ENCODE measurements around the gene OSBPL2. TPM values are rescaled to one million over a fixed set of nuclear protein-coding genes. Genes with fewer than 3 reads are reported as not detected.

OSBPL2 gene
- total RNA-seq, 1 experiment from 2014 or later, result 36.9 TPM

DNA sequence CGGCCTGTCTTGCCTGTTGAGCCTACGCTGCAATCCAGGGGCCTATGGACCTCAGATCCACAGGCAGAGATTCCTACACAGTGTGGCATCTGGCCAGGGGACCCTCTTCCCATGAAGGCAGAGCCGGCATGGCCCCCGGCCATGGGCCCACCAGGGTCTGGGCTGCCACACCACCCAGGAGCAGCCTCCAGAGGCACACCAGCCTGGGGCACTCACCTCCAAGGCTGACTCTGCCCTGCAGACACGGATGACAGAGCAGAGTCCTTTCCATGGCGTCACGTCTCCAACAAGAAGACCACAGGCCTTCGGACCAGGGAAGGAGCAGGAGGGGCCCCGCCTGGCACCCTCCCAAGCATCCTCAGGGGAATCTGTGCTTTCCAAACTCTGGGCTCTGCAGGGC is 14.8 kb upstream of the OSBPL2 start:
- H3K9ac ChIP-seq (ENCODE audit: low read length), result no peak overlapping the region
- H3K36me3 ChIP-seq (ENCODE audit: control insufficient read depth in 1 of 2, insufficient read depth in 2 of 2, low read length in 2 of 2), result no peaks in the 10 kb centered on the region
- no peak overlapping the region for H3K27ac ChIP-seq (ENCODE audit: low read depth, low read length)
- ATAC-seq (no peak), DNase-seq (ENCODE audit: low read depth, low spot score) (no peak)
- no peaks in the 10 kb centered on the region for H3K9me3 ChIP-seq (ENCODE audit: control insufficient read depth in 1 of 2, insufficient read depth in 1 of 2, low read depth in 1 of 2, low read length in 2 of 2)
- H3K9me2 ChIP-seq (ENCODE audit: insufficient read depth), result no peaks in the 10 kb centered on the region
- H4K20me1 ChIP-seq (ENCODE audit: insufficient read depth), result no peaks in the 10 kb centered on the region
- intact Hi-C loops (cut with micrococcal nuclease), result no loop called here
- no peak overlapping the region for H3K4me3 ChIP-seq (replicated peaks in 1 of 2; ENCODE audit: low read depth in 1 of 2, low read length in 2 of 2)
- H3K79me2 ChIP-seq (ENCODE audit: insufficient read depth, low read length), result no peaks in the 10 kb centered on the region
- peaks cover 0 to 8% of the 10 kb centered on the region in 2 experiments; a peak in 1 of 4 replicates for H3K4me1 ChIP-seq (ENCODE audit: control insufficient read depth in 1 of 2, insufficient read depth in 2 of 2, low read length in 2 of 2)
- BruUV-seq (replicated peaks), result no TSS peak
- ChIA-PET CTCF (no interaction called here), POLR2A (no interaction called here), RAD21 (ENCODE audit: low non-redundant PET in 1 of 2, low total read pairs in 2 of 2, uncharacterized antibody in 2 of 2, unreplicated experiment in 2 of 2) (no interaction called here)
- no peak overlapping the region for H3K4me2 ChIP-seq (ENCODE audit: low read length)
- H3K27me3 ChIP-seq (ENCODE audit: insufficient read depth, low read length), result peaks cover 23% of the 10 kb centered on the region; the same call in 1 of the 2 replicates
- TF ChIP-seq, protein P1, sequence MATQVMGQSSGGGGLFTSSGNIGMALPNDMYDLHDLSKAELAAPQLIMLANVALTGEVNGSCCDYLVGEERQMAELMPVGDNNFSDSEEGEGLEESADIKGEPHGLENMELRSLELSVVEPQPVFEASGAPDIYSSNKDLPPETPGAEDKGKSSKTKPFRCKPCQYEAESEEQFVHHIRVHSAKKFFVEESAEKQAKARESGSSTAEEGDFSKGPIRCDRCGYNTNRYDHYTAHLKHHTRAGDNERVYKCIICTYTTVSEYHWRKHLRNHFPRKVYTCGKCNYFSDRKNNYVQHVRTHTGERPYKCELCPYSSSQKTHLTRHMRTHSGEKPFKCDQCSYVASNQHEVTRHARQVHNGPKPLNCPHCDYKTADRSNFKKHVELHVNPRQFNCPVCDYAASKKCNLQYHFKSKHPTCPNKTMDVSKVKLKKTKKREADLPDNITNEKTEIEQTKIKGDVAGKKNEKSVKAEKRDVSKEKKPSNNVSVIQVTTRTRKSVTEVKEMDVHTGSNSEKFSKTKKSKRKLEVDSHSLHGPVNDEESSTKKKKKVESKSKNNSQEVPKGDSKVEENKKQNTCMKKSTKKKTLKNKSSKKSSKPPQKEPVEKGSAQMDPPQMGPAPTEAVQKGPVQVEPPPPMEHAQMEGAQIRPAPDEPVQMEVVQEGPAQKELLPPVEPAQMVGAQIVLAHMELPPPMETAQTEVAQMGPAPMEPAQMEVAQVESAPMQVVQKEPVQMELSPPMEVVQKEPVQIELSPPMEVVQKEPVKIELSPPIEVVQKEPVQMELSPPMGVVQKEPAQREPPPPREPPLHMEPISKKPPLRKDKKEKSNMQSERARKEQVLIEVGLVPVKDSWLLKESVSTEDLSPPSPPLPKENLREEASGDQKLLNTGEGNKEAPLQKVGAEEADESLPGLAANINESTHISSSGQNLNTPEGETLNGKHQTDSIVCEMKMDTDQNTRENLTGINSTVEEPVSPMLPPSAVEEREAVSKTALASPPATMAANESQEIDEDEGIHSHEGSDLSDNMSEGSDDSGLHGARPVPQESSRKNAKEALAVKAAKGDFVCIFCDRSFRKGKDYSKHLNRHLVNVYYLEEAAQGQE (IDR thresholded peaks at IDR 0.05; ENCODE audit: low read depth), result no peak
- no peak for TF ChIP-seq POLR2A (IDR thresholded peaks at IDR 0.05; ENCODE audit: borderline replicate concordance, extremely low read depth, insufficient read depth, insufficient read length)
- TF ChIP-seq EZH2phosphoT487 (IDR thresholded peaks at IDR 0.05; ENCODE audit: borderline replicate concordance), result no peak
- TF ChIP-seq, protein P2, sequence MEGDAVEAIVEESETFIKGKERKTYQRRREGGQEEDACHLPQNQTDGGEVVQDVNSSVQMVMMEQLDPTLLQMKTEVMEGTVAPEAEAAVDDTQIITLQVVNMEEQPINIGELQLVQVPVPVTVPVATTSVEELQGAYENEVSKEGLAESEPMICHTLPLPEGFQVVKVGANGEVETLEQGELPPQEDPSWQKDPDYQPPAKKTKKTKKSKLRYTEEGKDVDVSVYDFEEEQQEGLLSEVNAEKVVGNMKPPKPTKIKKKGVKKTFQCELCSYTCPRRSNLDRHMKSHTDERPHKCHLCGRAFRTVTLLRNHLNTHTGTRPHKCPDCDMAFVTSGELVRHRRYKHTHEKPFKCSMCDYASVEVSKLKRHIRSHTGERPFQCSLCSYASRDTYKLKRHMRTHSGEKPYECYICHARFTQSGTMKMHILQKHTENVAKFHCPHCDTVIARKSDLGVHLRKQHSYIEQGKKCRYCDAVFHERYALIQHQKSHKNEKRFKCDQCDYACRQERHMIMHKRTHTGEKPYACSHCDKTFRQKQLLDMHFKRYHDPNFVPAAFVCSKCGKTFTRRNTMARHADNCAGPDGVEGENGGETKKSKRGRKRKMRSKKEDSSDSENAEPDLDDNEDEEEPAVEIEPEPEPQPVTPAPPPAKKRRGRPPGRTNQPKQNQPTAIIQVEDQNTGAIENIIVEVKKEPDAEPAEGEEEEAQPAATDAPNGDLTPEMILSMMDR (IDR thresholded peaks at IDR 0.05 in 2 of 3, conservative IDR thresholded peaks at IDR 0.05 in 1 of 3; ENCODE audit: borderline replicate concordance in 1 of 3, insufficient read depth in 1 of 3, low read depth in 2 of 3, low read length in 2 of 3), result no peak
- TF ChIP-seq SIN3A (IDR thresholded peaks at IDR 0.05; ENCODE audit: low read depth), result no peak
- TF ChIP-seq, protein P3, sequence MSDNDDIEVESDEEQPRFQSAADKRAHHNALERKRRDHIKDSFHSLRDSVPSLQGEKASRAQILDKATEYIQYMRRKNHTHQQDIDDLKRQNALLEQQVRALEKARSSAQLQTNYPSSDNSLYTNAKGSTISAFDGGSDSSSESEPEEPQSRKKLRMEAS (IDR thresholded peaks at IDR 0.05), result no peak
- no peak for TF ChIP-seq SRF (IDR thresholded peaks at IDR 0.05; ENCODE audit: low read depth)
- no peak for TF ChIP-seq POLR2AphosphoS5 (IDR thresholded peaks at IDR 0.05; ENCODE audit: low read depth, low read length)
- no peak for TF ChIP-seq EZH2 (IDR thresholded peaks at IDR 0.05)
- TF ChIP-seq CBX3 (IDR thresholded peaks at IDR 0.05; ENCODE audit: low read depth), result no peak
- TF ChIP-seq, protein P4, sequence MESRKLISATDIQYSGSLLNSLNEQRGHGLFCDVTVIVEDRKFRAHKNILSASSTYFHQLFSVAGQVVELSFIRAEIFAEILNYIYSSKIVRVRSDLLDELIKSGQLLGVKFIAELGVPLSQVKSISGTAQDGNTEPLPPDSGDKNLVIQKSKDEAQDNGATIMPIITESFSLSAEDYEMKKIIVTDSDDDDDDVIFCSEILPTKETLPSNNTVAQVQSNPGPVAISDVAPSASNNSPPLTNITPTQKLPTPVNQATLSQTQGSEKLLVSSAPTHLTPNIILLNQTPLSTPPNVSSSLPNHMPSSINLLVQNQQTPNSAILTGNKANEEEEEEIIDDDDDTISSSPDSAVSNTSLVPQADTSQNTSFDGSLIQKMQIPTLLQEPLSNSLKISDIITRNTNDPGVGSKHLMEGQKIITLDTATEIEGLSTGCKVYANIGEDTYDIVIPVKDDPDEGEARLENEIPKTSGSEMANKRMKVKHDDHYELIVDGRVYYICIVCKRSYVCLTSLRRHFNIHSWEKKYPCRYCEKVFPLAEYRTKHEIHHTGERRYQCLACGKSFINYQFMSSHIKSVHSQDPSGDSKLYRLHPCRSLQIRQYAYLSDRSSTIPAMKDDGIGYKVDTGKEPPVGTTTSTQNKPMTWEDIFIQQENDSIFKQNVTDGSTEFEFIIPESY (IDR thresholded peaks at IDR 0.05; ENCODE audit: extremely low read depth, insufficient replicate concordance, low read length), result no peak
- TF ChIP-seq SP1 (IDR thresholded peaks at IDR 0.05; ENCODE audit: low read depth), result no peak
- no peak for TF ChIP-seq EGR1 (IDR thresholded peaks at IDR 0.05; ENCODE audit: low read depth)
- TF ChIP-seq JUND (IDR thresholded peaks at IDR 0.05), result no peak
- no peak for TF ChIP-seq YY1 (IDR thresholded peaks at IDR 0.05; ENCODE audit: extremely low read depth, insufficient replicate concordance, low read depth, low read length)
- TF ChIP-seq TCF7L2 (IDR thresholded peaks at IDR 0.05; ENCODE audit: borderline replicate concordance, extremely low read depth, insufficient read depth, insufficient read length), result no peak
- TF ChIP-seq ZFX (IDR thresholded peaks at IDR 0.05), result no peak
- TF ChIP-seq RAD21 (IDR thresholded peaks at IDR 0.05; ENCODE audit: low read depth), result no peak
- H2AFZ ChIP-seq (ENCODE audit: low read depth, low read length, poor library complexity, severe bottlenecking), result no peak overlapping the region

Measured in HCT116 (cell line).